Measurements from ENCODE around the gene SOS2. TPM values are rescaled to one million over a fixed set of nuclear protein-coding genes. Genes with fewer than 3 reads are reported as not detected.

SOS2 gene
- total and polyA plus RNA-seq, 2 of the 4 experiments (the other 2 are of a cell fraction): 6.3 to 10.9 TPM

- ATAC-seq (ENCODE audit: low read depth) (no peak), DNase-seq (no peak)
- dilution Hi-C loops (cut with HindIII; ENCODE audit: low sequenced_read_pairs, unreplicated experiment): no loop called here
- H4K5ac ChIP-seq (ENCODE audit: low read depth, low read length): no peak overlapping the region
- no peak overlapping the region for H3K18ac ChIP-seq (ENCODE audit: low read depth, low read length)
- no TSS peak for BruUV-seq (replicated peaks)
- H2BK15ac ChIP-seq (ENCODE audit: low read depth, low read length): no peak overlapping the region
- POLR2A ChIA-PET (ENCODE audit: unreplicated experiment): no interaction called here
- no peak overlapping the region for H3K56ac ChIP-seq (ENCODE audit: extremely low read depth, insufficient read depth, low read length)
- H2AK9ac ChIP-seq (replicated peaks; ENCODE audit: low read depth, low read length, poor library complexity): no peak overlapping the region
- no peak overlapping the region for H2AFZ ChIP-seq (replicated peaks; ENCODE audit: low read length, poor library complexity)
- H3K4me3 ChIP-seq (ENCODE audit: insufficient read depth, low read depth, low read length): no peak overlapping the region
- H3K79me1 ChIP-seq (ENCODE audit: low read depth in 1 of 2, low read length in 2 of 2): no peaks in the 10 kb centered on the region; a peak in 2 of 4 replicates
- H3K23ac ChIP-seq (ENCODE audit: low read depth, low read length): no peak overlapping the region
- H3K4ac ChIP-seq (ENCODE audit: low read depth, low read length): no peak overlapping the region
- H4K8ac ChIP-seq (ENCODE audit: low read depth in 2 of 2, low read length in 2 of 2): no peak overlapping the region
- H3K4me1 ChIP-seq (ENCODE audit: control insufficient read depth, insufficient read depth, low read length): no peaks in the 10 kb centered on the region
- peaks cover 2% of the 10 kb centered on the region; the same call in 1 of the 2 replicates for H3K9me1 ChIP-seq (ENCODE audit: insufficient read depth, low read length)
- no peak overlapping the region for H3K27ac ChIP-seq (ENCODE audit: insufficient read depth, low read length)
- H2BK20ac ChIP-seq (ENCODE audit: low read depth, low read length): no peak overlapping the region
- H4K20me1 ChIP-seq (ENCODE audit: insufficient read depth, low read length): no peaks in the 10 kb centered on the region
- H3K36me3 ChIP-seq (ENCODE audit: control insufficient read depth, insufficient read depth, low read length): peaks cover 12% of the 10 kb centered on the region
- H3K4me2 ChIP-seq (ENCODE audit: low read depth, low read length): no peak overlapping the region
- no peak overlapping the region for H2BK5ac ChIP-seq (ENCODE audit: low read depth, low read length, poor library complexity, severe bottlenecking)
- CTCF ChIA-PET: interaction anchor here (0.8 kb wide), 1 partner anchor 14 kb away, joined by 3 read pairs; no protein-coding TSS in a partner anchor
- 100% methylated on average over 2 of the region's 3 CpGs; no CpG with 5 or more reads in 1 of the 2 experiments for WGBS, 2 experiments (ENCODE audit: extremely low coverage in 2 of 2, insufficient read length in 1 of 2)
- no peak overlapping the region for H3K9ac ChIP-seq (ENCODE audit: low read depth, low read length)
- no peaks in the 10 kb centered on the region for H3K9me3 ChIP-seq (ENCODE audit: control insufficient read depth, insufficient read depth, low read length)
- H3K27me3 ChIP-seq (ENCODE audit: control insufficient read depth, insufficient read depth, low read length): no peaks in the 10 kb centered on the region
- H2AK5ac ChIP-seq (ENCODE audit: low read depth, low read length): no peak overlapping the region
- H2BK120ac ChIP-seq (ENCODE audit: low read depth, low read length): no peak overlapping the region
- no peak overlapping the region for H4K91ac ChIP-seq (ENCODE audit: insufficient read depth, low read depth, low read length)
- no peak for TF ChIP-seq BHLHE40 (IDR thresholded peaks at IDR 0.05; ENCODE audit: low read depth, low read length)
- no peak for TF ChIP-seq RFX5 (IDR thresholded peaks at IDR 0.05; ENCODE audit: low read depth, low read length)
- H3K14ac ChIP-seq (replicated peaks; ENCODE audit: low read depth, low read length): no peak overlapping the region
- in situ Hi-C loops (cut with MboI; ENCODE audit: low sequenced_read_pairs): no loop called here
- intact Hi-C loops (cut with micrococcal nuclease): no loop called here
These were observed 108.3 kb downstream of the SOS2 start for GRCh38 chr14:50123062-50123461.
